Measurements from ENCODE around the gene PPP1R1A.

GRCh38 chr12:54592316-54592715 lies 3.9 kb upstream of the PPP1R1A start:
- TF ChIP-seq, protein P1, sequence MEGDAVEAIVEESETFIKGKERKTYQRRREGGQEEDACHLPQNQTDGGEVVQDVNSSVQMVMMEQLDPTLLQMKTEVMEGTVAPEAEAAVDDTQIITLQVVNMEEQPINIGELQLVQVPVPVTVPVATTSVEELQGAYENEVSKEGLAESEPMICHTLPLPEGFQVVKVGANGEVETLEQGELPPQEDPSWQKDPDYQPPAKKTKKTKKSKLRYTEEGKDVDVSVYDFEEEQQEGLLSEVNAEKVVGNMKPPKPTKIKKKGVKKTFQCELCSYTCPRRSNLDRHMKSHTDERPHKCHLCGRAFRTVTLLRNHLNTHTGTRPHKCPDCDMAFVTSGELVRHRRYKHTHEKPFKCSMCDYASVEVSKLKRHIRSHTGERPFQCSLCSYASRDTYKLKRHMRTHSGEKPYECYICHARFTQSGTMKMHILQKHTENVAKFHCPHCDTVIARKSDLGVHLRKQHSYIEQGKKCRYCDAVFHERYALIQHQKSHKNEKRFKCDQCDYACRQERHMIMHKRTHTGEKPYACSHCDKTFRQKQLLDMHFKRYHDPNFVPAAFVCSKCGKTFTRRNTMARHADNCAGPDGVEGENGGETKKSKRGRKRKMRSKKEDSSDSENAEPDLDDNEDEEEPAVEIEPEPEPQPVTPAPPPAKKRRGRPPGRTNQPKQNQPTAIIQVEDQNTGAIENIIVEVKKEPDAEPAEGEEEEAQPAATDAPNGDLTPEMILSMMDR (IDR thresholded peaks at IDR 0.05), result no peak
- no peak for TF ChIP-seq POLR2A (IDR thresholded peaks at IDR 0.05; ENCODE audit: low read depth)
- no peak for TF ChIP-seq EP300 (IDR thresholded peaks at IDR 0.05)
- TF ChIP-seq POLR2AphosphoS5 (IDR thresholded peaks at IDR 0.05), result no peak

Measured in esophagus muscularis mucosa (tissue), 4 donors.